ENCODE data around the gene NDUFB6. TPM values are rescaled to one million over a fixed set of nuclear protein-coding genes. Genes with fewer than 3 reads are reported as not detected.
A peak's percentile ranks its signal among the peaks of the same experiment; 100 is the strongest.

Gene NDUFB6
- total RNA-seq, 4 donors from 2014 or later: 38.5 to 52.5 (median 48.6) TPM

DNA sequence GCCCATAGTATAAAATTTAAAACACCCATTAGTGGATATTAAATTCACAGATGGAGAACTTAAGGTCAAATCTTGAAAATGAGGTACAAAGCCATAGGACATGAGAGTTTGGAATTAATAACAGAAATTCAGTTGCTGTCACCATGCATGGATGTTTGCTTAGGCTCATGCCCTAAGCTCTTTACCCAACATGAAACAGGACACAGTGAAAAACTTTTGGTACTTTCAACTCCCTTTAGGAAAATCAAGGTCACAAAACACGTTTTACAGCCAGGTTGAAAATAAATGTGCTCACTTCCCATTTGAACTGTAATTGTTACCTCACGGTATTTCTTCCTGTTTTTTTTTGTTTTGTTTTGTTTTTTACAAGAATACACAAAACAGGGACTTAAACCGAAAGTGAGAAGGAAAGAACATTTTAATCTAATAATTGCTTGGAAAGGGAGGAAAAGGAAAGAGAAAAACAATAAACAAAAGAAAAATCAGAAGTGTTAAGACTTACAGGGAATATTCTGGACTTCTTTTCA is 14.5 kb downstream of the NDUFB6 start:
- WGBS: 67% methylated on average over 3 of the region's 3 CpGs
- TF ChIP-seq POLR2A (IDR thresholded peaks at IDR 0.05; ENCODE audit: low read depth) (no peak), CTCF (IDR thresholded peaks at IDR 0.05) (no peak), POLR2AphosphoS5 (IDR thresholded peaks at IDR 0.05) (no peak), EP300 (IDR thresholded peaks at IDR 0.05) (no peak)
- H3K9me3 ChIP-seq: no peaks in the 10 kb centered on the region

DNA sequence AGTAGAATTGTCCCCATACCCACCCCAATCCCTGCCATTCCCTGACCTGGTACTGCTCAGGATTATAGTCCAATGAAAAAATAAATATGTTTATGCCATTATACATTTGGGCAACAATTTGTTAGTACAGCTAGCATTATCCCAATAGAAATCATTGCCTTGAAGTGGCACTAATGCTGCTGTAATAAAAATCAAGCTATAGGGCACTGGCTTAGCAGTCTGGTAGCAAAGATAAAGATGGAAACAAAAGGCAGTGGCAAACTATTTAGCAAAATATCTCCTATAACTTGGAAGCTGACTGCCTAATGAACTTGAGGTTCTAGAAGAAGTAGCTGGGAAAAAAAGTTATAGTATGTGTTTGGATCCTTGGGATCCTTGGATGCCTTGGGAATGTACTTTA is 18.4 kb downstream of the NDUFB6 start:
- H3K4me3 ChIP-seq: no peak overlapping the region
- H3K27ac ChIP-seq (replicated peaks in 1 of 4): peak overlapping the region in 1 of 4 donors; percentile 1
- no peaks in the 10 kb centered on the region for H3K27me3 ChIP-seq
- TF ChIP-seq POLR2A (IDR thresholded peaks at IDR 0.05; ENCODE audit: low read depth) (no peak), CTCF (IDR thresholded peaks at IDR 0.05) (no peak), POLR2AphosphoS5 (IDR thresholded peaks at IDR 0.05) (no peak), EP300 (IDR thresholded peaks at IDR 0.05) (no peak)
- no peak for DNase-seq (ENCODE audit: extremely low spot score)
- H3K9me3 ChIP-seq: no peaks in the 10 kb centered on the region
- intact Hi-C loops (cut with DNase I): loop anchor here (5.0 kb wide), 1 partner anchor 167 kb away; no protein-coding TSS in a partner anchor
- H3K4me1 ChIP-seq: peaks cover 15 to 32% (median 18%) of the 10 kb centered on the region in 4 donors
- peaks cover 0 to 20% (median 2%) of the 10 kb centered on the region in 4 donors for H3K36me3 ChIP-seq

More for the DNA sequence above, 14.5 kb downstream of the NDUFB6 start:
- intact Hi-C loops (cut with DNase I): no loop called here
- peaks cover 0 to 12% (median 2%) of the 10 kb centered on the region in 4 donors for H3K4me1 ChIP-seq
- peaks cover 0 to 20% (median 2%) of the 10 kb centered on the region in 4 donors for H3K36me3 ChIP-seq
- no peak for DNase-seq (ENCODE audit: extremely low spot score)
- no peaks in the 10 kb centered on the region for H3K27me3 ChIP-seq
- H3K27ac ChIP-seq (replicated peaks in 1 of 4): no peak overlapping the region
- H3K4me3 ChIP-seq: no peak overlapping the region

DNA sequence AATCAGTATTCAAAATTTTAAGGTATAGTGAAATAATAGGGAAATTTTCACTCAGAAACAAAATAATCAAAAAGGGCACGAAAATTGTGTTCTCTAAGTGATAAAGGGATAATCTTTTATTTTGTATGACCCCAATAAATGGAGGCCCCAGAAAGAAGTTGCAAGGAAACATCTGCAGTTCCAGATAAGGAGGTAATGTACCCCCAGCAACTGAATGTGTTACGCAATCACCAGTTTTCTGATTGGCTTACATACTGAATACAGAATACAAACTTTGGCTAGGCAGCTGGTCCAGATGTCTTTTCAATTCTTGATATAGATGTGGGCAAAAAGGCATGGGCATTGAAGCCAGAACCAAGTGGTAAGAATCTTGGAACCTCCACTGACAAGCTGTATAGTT is 18.9 kb downstream of the NDUFB6 start:
- Histone ChIP-seq H3K4me1 (peaks cover 20 to 34% (median 23%) of the 10 kb centered on the region in 4 donors), H3K36me3 (peaks cover 0 to 20% (median 2%) of the 10 kb centered on the region in 4 donors), H3K27me3 (no peaks in the 10 kb centered on the region), H3K27ac (replicated peaks in 1 of 4) (peak overlapping the region in 1 of 4 donors; percentile 1), H3K9me3 (no peaks in the 10 kb centered on the region), H3K4me3 (no peak overlapping the region)
- no peak for TF ChIP-seq POLR2A (IDR thresholded peaks at IDR 0.05; ENCODE audit: low read depth)
- no peak for TF ChIP-seq CTCF (IDR thresholded peaks at IDR 0.05)
- TF ChIP-seq EP300 (IDR thresholded peaks at IDR 0.05): no peak
- no peak for TF ChIP-seq POLR2AphosphoS5 (IDR thresholded peaks at IDR 0.05)
- no peak for DNase-seq (ENCODE audit: extremely low spot score)
- 83% methylated on average over 2 of the region's 2 CpGs for WGBS
- intact Hi-C loops (cut with DNase I): loop anchor here (5.0 kb wide), 1 partner anchor 167 kb away; no protein-coding TSS in a partner anchor

- Histone ChIP-seq H3K4me1 (peaks cover 26 to 41% (median 34%) of the 10 kb centered on the region in 4 donors), H3K4me3 (peak within 1 kb of the TSS; percentile 69 to 86 (median 78)), H3K27ac (replicated peaks in 1 of 4) (peak within 1 kb of the TSS; percentile 90 to 96 (median 92)), H3K27me3 (no peaks in the 10 kb centered on the region), H3K36me3 (peaks cover 0 to 10% (median 0%) of the 10 kb centered on the region in 4 donors), H3K9me3 (no peaks in the 10 kb centered on the region)
- TF ChIP-seq CTCF (IDR thresholded peaks at IDR 0.05) (peak in 1 of 3 experiments; percentile 4), POLR2A (IDR thresholded peaks at IDR 0.05; ENCODE audit: low read depth) (peak; percentile 19), POLR2AphosphoS5 (IDR thresholded peaks at IDR 0.05) (peak; percentile 85 to 90), EP300 (IDR thresholded peaks at IDR 0.05) (no peak)
- intact Hi-C loops (cut with DNase I): loop anchor here (5.0 kb wide), 1 partner anchor 165 kb away; no protein-coding TSS in a partner anchor
- under 1% methylated on average over 29 of the region's 46 CpGs for WGBS
- DNase-seq (ENCODE audit: extremely low spot score): peak; percentile 96
Measured at GRCh38 chr9:32552172-32552872, 20.6 kb downstream of the NDUFB6 start, which contains the start of the genes SMIM27 and TOPORS. Gene SMIM27 (plus strand): TSS chr9:32552327. CDS start chr9:32552435, 108 bp downstream. Gene TOPORS (minus strand): TSS chr9:32552586. CDS start chr9:32552436, 150 bp downstream.

Measured in esophagus muscularis mucosa (tissue), 4 donors.